Left lung (tissue), 10 donors: ENCODE data around the gene RAB17. TPM values are rescaled to one million over a fixed set of nuclear protein-coding genes. Genes with fewer than 3 reads are reported as not detected.

ENCODE experiments used
- ATAC-seq: fragments of 200-7000 bp; cut with Tn5 transposase; one replicate; pipeline ENCODE4 v1.9.1; 2020; ENCODE audit warnings: moderate library complexity
- DNase-seq, 4 donors: peaks; one replicate each; pipeline ENCODE4 v3.0.0-alpha.2; 2013 to 2020
- H3K27ac ChIP-seq, 2 donors: fragments of 200-600 bp; sonication (generic) in 1 of 2; one replicate each; pipeline versions ENCODE4 v1.5.0 to v1.8.0; 2020 to 2021
- H3K27me3 ChIP-seq, 2 donors: fragments of 200-600 bp; sonication (generic) in 1 of 2; one replicate each; pipeline versions ENCODE4 v1.5.0 to v1.8.0; 2020 to 2021
- H3K36me3 ChIP-seq, 2 donors: fragments of 200-600 bp; sonication (generic) in 1 of 2; one replicate each; pipeline versions ENCODE4 v1.5.0 to v1.8.0; 2020 to 2021
- H3K4me1 ChIP-seq, 2 donors: fragments of 200-600 bp; one replicate each; pipeline ENCODE4 v1.8.0; 2021
- H3K4me3 ChIP-seq, 2 donors: fragments of 200-600 bp; sonication (generic) in 1 of 2; one replicate each; pipeline versions ENCODE4 v1.5.0 to v1.8.0; 2020 to 2021; ENCODE audit warnings: mild to moderate bottlenecking in 1 of 2
- H3K9me3 ChIP-seq, 2 donors: fragments of 200-600 bp; sonication (generic) in 1 of 2; one replicate each; pipeline versions ENCODE4 v1.5.0 to v1.8.0; 2020 to 2021
- intact Hi-C, 2 donors: fragments of 100-400 bp; cut with DNase I; formaldehyde crosslinking; loops; one replicate each; pipeline versions ENCODE4 v1.11.2 to v1.14.2; 2022
- polyA plus RNA-seq, 6 donors: library from polyadenylated mRNA; unstranded; fragments of 120-200 nt; gene quantifications; one replicate each; pipeline ENCODE4 v1.2.1, GENCODE V29; 2013; ENCODE audit not compliant: insufficient read length in 6 of 6
- total RNA-seq, 2 donors: library from RNA; stranded (reverse); fragmentation: NEBNext Ultra II Directional; extraction: Animal tissue kit (Norgen Biotek cat#: 25700); gene quantifications; one replicate each; pipeline ENCODE4 v1.2.1, GENCODE V29; 2021
- TF ChIP-seq, protein P1 (sequence below), 2 donors: fragments of 200-600 bp; sonication (generic) in 1 of 2; IDR thresholded peaks; one replicate each; pipeline versions ENCODE4 v1.5.0 to v1.8.0; 2021; ENCODE audit warnings: antibody characterized with exemption in 2 of 2
- donor health status: DM: no; HTN: yes; CAD: no.
- donor health status: DM: no; HTN: no; CAD: no.

RAB17 gene
- total and polyA plus RNA-seq, 8 donors: 12.1 to 37.9 (median 18.7) TPM

DNA sequence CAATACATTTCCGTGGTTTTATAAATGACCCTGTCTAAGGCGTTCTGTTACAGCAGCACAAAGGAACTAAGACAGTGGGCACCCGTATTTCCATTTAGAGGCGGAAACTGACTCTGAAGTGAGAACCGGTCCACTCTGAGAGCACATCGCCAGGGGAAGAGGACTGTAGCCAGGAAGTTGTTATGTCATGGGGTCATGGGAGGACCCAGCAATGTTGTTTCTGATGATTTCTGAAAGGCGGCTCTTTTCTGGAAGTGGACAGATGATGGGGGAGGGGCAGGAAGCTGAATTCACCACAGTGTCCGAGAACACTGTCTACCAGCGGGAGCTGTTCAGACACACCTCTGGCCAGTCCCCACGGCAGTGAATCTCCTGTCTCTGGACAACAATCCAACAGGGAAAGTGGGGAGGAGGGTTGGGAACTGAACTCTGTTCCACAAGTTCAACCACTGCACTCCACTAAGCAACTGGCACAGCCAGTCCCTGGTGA lies 34.7 kb upstream of the RAB17 start:
- TF ChIP-seq, protein P1, sequence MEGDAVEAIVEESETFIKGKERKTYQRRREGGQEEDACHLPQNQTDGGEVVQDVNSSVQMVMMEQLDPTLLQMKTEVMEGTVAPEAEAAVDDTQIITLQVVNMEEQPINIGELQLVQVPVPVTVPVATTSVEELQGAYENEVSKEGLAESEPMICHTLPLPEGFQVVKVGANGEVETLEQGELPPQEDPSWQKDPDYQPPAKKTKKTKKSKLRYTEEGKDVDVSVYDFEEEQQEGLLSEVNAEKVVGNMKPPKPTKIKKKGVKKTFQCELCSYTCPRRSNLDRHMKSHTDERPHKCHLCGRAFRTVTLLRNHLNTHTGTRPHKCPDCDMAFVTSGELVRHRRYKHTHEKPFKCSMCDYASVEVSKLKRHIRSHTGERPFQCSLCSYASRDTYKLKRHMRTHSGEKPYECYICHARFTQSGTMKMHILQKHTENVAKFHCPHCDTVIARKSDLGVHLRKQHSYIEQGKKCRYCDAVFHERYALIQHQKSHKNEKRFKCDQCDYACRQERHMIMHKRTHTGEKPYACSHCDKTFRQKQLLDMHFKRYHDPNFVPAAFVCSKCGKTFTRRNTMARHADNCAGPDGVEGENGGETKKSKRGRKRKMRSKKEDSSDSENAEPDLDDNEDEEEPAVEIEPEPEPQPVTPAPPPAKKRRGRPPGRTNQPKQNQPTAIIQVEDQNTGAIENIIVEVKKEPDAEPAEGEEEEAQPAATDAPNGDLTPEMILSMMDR (IDR thresholded peaks at IDR 0.05): no peak
- Histone ChIP-seq H3K4me1 (peaks cover 10 to 43% of the 10 kb centered on the region in 2 donors), H3K4me3 (no peak overlapping the region), H3K9me3 (no peaks in the 10 kb centered on the region), H3K27me3 (peaks cover 0 to 34% of the 10 kb centered on the region in 2 donors), H3K27ac (peak overlapping the region; percentile 33 to 81), H3K36me3 (no peaks in the 10 kb centered on the region)
- ATAC-seq: peak; percentile 13
- peak in 1 of 4 donors; percentile 52 for DNase-seq
- intact Hi-C loops: no loop called here

- H3K9me3 ChIP-seq: no peaks in the 10 kb centered on the region
- H3K27ac ChIP-seq: peak overlapping the region in 1 of 2 donors; percentile 81
Observed at GRCh38 chr2:237624565-237624964, 34.0 kb upstream of the RAB17 start.

DNA sequence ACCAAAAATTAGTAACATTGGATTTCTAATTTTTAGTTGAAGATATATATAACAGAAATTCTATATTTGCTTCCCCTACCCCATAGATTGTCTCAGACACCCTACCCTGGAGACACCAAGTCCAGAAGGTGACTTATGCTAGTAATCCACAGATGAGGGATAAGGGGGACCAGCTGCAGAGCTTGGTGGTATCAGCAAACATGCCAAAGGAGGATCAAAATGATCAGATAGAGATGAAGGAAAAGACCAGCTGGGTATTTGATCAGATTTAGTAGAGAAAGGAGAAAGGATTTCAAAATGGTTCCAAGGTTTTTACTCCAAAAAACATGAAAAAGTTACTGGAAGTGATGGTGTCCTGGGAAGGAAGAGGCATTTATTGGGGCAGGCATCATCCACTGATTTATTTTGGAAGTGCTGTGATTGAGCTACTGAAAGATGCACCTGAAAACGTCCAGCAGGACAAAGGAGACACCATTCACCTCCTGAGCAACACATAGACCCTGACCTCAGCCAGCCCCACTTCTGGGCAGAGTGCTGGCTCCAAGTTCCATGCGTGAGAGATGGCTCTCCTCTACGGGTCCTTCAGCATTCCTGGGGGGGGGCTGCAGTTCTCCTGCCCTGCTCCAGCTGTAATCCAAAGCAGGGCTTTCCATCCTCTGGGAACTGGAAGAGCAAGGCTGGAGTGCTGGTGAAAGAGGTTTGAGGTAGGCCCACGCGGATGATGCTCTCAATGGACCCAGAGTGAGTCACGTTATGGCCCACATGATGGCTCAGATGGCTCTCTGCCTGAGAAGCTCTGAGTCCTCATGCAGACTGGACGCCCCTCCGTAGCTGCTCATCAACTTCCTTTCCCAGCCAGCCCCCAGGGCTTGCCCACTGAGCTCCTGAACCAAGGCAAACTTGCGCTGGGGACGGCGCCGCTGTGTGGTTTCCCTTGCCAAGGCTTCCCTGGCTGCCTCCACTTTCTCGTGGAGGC lies 33.2 kb upstream of the RAB17 start:
- intact Hi-C loops: no loop called here
- TF ChIP-seq, protein P1 (IDR thresholded peaks at IDR 0.05): no peak
- peaks cover 7 to 39% of the 10 kb centered on the region in 2 donors for H3K4me1 ChIP-seq
- ATAC-seq (no peak), DNase-seq (no peak)
- H3K9me3 ChIP-seq: no peaks in the 10 kb centered on the region
- H3K27ac ChIP-seq: no peak overlapping the region
- H3K27me3 ChIP-seq: peaks cover 0 to 24% of the 10 kb centered on the region in 2 donors
- no peaks in the 10 kb centered on the region for H3K36me3 ChIP-seq
- H3K4me3 ChIP-seq: no peak overlapping the region

More at GRCh38 chr2:237624565-237624964, 34.0 kb upstream of the RAB17 start:
- Histone ChIP-seq H3K4me3 (no peak overlapping the region), H3K36me3 (no peaks in the 10 kb centered on the region), H3K27me3 (peaks cover 0 to 30% of the 10 kb centered on the region in 2 donors), H3K4me1 (peaks cover 10 to 43% of the 10 kb centered on the region in 2 donors)
- intact Hi-C loops: no loop called here
- TF ChIP-seq, protein P1 (IDR thresholded peaks at IDR 0.05): no peak
- DNase-seq (no peak), ATAC-seq (no peak)

DNA sequence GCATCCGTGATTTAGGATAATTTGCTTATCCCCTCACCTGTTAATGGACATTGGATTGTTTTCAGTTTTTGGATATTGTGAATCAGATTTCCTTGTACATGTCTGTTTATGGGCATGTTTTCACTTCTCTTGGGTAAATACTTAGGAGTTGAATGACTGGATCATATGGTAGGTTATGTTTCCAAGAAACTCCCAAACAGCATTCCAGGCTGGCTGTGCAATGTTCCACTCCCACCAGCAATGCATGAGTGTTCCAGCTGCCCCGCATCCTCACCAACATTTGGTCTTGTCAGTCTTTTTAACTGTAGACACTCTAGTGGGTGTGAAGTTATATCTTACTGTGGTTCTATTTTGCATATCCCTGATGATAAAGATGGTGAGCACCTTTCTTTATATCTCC lies 27.9 kb upstream of the RAB17 start:
- no peaks in the 10 kb centered on the region for H3K36me3 ChIP-seq
- intact Hi-C loops: no loop called here
- H3K4me1 ChIP-seq: peaks cover 30 to 52% of the 10 kb centered on the region in 2 donors
- DNase-seq (no peak), ATAC-seq (peak; percentile 10)
- no peaks in the 10 kb centered on the region for H3K9me3 ChIP-seq
- peaks cover 0 to 7% of the 10 kb centered on the region in 2 donors for H3K27me3 ChIP-seq
- TF ChIP-seq, protein P1 (IDR thresholded peaks at IDR 0.05): no peak
- H3K4me3 ChIP-seq: no peak overlapping the region
- H3K27ac ChIP-seq: no peak overlapping the region

DNA sequence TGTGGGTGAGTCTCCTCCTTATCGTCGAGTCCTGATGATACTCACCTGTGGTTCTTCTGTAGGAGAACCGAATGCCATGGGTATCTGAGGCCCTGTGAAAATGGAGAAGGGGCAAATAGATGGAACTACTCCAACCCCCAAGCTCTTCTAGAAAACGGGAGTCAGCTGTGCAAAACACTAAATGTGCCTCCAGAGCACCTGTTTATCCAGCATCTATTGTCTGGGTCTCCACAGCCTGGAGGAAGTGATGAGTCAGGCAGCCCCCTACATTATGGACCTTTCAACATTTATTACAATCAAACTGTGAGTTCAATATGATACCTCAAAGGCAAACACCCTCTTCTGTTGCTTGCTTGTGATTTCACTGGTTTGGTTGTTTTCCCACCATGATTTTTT lies 27.1 kb upstream of the RAB17 start:
- no peaks in the 10 kb centered on the region for H3K36me3 ChIP-seq
- H3K27me3 ChIP-seq: peaks cover 0 to 7% of the 10 kb centered on the region in 2 donors
- TF ChIP-seq, protein P1 (IDR thresholded peaks at IDR 0.05): no peak
- H3K27ac ChIP-seq: peak overlapping the region; percentile 59 to 73
- ATAC-seq: no peak
- no peak overlapping the region for H3K4me3 ChIP-seq
- no peaks in the 10 kb centered on the region for H3K9me3 ChIP-seq
- intact Hi-C loops: no loop called here
- no peak for DNase-seq
- H3K4me1 ChIP-seq: peaks cover 30 to 52% of the 10 kb centered on the region in 2 donors
